Subcutaneous adipose tissue (tissue), 4 donors: ENCODE results near the gene DIP2A. TPM values are rescaled to one million over a fixed set of nuclear protein-coding genes. Genes with fewer than 3 reads are reported as not detected.

Experiments
- total RNA-seq, 4 donors: library from RNA; depleted of rRNA; stranded (reverse); fragments of >200 nt; gene quantifications; one replicate each; pipeline ENCODE4 v1.1.0, GENCODE V29; 2016
- TF ChIP-seq, protein P1 (sequence below): fragments of 450-650 bp; IDR thresholded peaks from one replicate; pipeline ENCODE4 v1.5.1; 2016; ENCODE audit warnings: low read depth, mild to moderate bottlenecking, control low read depth, antibody characterized with exemption, moderate library complexity

Gene DIP2A
- total RNA-seq, 4 donors from 2014 or later, result 29.2 to 54.8 (median 44.4) TPM

DNA sequence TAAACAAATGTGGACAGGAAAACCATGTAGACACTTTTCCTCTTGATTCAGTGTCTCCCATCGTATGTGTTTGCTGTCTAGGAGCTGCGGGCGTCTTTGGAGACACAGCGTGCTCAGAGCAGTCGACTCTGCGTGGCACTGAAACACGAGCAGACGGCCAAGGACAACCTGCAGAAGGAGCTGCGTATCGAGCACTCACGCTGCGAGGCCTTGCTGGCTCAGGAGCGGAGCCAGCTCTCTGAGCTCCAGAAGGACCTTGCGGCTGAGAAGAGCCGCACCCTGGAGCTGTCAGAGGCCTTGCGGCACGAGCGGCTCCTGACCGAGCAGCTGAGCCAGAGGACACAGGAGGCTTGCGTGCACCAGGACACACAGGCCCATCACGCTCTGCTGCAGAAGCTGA is 27.2 kb upstream of the DIP2A start:
- TF ChIP-seq, protein P1, sequence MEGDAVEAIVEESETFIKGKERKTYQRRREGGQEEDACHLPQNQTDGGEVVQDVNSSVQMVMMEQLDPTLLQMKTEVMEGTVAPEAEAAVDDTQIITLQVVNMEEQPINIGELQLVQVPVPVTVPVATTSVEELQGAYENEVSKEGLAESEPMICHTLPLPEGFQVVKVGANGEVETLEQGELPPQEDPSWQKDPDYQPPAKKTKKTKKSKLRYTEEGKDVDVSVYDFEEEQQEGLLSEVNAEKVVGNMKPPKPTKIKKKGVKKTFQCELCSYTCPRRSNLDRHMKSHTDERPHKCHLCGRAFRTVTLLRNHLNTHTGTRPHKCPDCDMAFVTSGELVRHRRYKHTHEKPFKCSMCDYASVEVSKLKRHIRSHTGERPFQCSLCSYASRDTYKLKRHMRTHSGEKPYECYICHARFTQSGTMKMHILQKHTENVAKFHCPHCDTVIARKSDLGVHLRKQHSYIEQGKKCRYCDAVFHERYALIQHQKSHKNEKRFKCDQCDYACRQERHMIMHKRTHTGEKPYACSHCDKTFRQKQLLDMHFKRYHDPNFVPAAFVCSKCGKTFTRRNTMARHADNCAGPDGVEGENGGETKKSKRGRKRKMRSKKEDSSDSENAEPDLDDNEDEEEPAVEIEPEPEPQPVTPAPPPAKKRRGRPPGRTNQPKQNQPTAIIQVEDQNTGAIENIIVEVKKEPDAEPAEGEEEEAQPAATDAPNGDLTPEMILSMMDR, result no peak

DNA sequence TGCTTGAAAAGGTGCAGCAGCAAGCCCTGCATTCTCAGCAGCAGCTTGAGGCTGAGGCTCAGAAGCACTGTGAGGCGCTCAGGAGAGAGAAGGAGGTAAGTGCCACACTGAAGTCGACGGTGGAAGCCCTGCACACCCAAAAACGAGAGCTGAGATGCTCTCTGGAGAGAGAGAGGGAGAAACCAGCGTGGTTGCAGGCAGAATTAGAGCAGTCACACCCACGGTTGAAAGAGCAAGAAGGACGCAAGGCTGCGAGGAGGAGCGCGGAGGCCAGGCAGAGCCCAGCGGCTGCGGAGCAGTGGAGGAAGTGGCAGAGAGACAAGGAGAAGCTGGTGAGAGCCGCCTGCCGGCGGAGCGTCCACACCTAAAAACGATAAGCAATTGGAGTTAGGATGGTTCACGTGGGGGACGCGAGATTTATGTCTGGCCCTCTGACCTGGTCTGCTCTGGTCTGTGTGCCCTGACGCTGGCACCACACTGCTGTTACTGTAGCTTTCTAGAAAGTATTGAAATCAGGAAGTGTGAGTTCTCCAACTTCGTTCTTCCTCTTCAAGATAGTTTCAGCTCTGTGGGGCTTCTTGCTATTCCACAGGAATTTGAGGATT is 26.7 kb upstream of the DIP2A start:
- TF ChIP-seq, protein P1, result no peak

DNA sequence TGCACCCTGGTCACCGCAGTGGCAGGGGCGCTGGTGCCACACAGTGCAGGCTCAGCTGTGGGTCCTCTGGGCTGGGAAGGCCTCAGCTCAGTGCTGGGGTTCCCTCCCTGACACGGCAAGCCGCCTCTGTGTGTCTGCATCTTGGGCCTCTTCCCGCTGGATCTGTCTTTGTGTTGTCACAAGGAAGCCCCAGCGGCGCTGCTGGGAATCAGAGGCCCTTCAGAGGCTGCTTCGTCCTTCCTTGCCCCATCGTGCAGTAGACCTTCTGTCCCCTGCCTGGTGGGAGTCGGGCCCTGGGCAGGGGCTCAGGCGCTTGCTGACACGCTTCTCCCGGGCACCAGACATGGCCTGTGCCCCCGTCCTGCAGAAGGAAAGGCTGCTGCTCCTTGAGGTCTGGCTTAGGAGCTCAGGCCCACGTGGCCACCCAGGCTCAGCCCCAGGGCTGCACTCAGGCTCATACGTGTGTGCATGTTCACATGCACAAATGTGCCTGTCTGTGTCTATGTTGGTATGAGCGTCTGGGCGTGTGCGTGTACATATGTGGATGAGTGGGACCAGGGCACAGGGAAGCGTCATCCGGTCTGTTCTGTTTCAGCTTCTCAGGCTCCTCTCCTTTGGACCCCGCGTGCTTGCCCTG is 24.3 kb upstream of the DIP2A start:
- TF ChIP-seq, protein P1, result no peak

DNA sequence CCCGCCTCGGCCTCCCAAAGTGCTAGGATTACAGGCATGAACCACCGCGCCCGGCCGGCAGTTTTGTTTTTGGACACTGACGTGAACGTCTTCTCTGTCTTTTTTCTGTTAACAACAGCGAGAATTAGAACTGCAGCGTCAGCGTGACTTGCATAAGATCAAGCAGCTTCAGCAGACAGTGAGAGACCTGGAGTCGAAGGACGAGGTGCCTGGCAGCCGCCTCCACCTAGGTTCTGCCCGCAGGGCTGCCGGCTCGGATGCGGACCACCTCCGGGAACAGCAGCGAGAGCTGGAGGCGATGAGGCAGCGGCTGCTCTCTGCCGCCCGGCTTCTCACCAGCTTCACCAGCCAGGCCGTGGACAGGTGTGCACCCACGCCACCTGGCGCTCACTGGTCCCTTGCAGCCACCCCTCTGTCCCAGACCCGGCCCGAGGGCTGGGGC is 22.9 kb upstream of the DIP2A start:
- TF ChIP-seq, protein P1, result no peak

DNA sequence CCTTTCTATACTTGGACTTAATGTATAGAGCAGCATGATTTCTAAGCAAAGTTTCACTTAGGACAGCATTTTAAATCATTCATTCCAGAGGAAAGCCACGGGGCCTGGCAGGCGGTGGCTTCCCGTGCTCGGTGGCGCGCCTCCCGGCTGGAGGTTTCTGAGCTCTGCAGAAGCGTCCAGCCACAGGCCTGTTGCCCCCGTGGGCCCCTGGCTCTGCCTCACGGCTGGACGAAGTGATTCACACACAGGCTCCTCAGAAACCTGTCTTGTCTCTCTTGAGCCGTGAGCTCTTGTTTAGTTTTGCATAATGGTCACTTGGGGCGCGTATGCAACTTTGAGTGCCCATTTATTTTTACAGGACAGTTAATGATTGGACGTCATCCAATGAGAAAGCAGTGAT is 22.1 kb upstream of the DIP2A start:
- TF ChIP-seq, protein P1, result no peak

DNA sequence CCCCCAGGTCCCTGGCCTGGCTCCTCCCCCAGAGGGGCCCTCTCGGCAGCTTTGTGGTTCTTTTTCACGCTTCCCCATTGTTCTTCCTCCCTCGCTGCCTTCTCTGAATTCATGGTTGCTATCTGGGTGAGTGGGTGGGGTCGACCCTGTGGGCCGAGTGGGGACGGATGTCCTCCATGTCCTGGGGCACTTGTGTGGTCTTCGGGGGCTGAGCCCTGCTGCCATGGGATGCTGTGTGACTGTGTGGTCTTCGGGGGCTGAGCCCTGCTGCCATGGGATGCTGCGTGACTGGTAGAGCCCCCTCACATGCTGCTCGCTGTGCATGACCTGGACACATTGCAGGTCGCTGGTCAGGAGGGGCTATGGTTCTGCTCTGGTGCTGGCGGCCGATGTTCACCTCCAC is 21.6 kb upstream of the DIP2A start:
- TF ChIP-seq, protein P1, result no peak

DNA sequence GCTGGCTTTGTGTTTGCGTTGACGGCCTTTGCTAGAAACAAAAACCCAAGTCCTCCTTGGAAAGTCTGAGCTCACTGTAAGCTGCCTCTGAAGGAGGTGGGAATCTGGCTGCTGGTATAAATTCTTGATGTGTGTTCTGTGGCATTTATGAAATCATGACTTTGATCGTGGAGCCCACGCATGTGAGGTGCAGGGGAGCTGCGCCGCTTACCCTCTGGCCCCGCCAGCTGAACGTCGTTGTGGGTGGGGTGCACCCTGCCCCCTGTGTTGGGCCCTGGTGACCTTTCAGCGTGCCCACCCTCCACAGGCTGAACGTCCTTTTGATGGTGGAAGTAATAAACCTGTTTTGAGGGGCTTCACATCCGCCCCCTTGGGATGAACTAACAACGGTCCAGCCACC is 21.2 kb upstream of the DIP2A start:
- TF ChIP-seq, protein P1, result no peak
